GM18519 (cell line): ENCODE results near the gene GPC1.

Source experiments
- ATAC-seq: cut with Tn5 transposase; IDR thresholded peaks from one replicate; pipeline ENCODE4 v1.9.1; 2021; ENCODE audit warnings: mild to moderate bottlenecking, moderate library complexity; ENCODE audit not compliant: unreplicated experiment, low FRiP score

GPC1 gene

GRCh38 chr2:240428245-240428644 lies 7.2 kb upstream of the GPC1 start:
- ATAC-seq, result no peak

GRCh38 chr2:240429341-240429871 lies 6.1 kb upstream of the GPC1 start:
- no peak for ATAC-seq

- no peak for ATAC-seq
Observed at GRCh38 chr2:240429872-240430491, 5.5 kb upstream of the GPC1 start.

- no peak for ATAC-seq
Observed at GRCh38 chr2:240430595-240430994, 4.9 kb upstream of the GPC1 start.

- no peak for ATAC-seq
Observed at GRCh38 chr2:240431271-240431660, 4.2 kb upstream of the GPC1 start.

DNA sequence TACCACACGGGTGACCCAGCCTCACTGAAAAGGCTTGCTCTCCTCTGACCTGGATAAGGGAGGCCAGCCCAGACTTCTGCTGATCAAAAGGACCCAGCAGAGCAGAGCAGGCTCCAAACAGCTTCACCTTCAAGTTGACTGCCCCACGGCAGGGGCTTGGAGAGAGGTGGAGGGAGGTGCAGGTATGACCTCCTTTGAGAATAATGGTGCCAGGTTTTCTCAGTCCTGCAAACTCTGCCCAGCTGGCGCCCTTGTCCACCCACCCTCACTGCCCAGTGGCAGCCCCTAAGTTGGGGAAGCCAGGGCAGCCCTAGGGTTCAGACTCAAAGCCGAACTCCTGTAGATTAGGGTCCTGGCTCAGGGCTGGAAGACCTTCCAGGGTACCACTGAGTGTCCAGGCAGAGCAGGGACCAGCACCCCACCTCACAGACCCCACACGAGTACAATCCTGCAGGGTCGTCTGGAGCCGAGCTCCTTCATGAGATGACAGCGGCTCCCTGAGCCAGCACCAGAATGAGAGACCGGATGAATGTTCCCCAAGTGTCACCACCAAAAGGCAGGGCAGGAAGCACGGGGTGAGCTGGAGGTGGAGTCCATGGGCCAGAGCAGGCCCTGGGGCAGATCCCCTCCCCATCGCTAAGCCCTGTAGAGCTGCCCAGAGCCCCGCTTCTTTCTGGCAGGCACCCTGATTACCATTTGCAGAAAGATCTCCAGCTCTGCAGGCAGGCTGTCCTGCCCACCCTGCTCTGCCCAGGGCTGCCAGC lies 3.6 kb upstream of the GPC1 start:
- ATAC-seq, result no peak

- ATAC-seq, result no peak
Observed at GRCh38 chr2:240432430-240432819, 3.0 kb upstream of the GPC1 start.

- no peak for ATAC-seq
Observed at GRCh38 chr2:240432820-240433801, 2.4 kb upstream of the GPC1 start.

DNA sequence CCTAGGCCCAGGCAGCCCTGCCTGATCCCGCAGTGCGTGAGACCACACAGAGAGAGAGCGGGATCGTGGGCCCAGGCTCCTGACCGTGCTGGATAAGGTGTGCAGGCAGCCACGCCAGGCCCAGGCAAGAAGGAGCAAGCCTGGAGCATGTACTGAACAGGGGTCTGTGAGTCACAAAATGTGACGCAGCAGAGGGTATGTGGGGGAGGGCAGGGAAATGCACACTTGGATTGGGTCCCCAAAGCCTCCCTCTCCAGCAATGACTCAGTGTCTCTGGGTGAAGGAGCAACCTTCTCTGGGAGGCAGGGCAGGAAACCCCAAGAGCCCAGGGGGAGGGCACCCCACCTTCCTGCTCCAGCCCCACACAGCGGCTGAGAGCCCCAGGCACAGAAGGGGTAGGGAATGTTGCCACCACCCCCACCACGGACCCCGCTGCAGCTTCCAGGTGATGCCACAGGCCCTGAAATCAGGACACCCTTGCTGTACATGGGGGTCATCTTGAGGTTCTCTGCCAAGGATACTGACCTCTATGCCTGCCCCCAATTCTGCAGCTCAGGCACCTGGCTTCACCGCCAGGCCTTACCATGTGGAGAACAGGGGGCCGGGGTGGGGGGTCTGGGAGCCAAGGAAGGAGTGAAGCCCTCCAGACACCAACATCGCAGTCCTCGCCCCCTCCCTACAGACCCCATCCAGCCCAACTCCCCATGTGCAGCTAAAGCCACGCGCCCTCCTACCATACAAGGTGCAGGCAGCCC lies 1.3 kb upstream of the GPC1 start:
- no peak for ATAC-seq

- no peak for ATAC-seq
Observed at GRCh38 chr2:240434728-240435456, 571 bp upstream of the GPC1 start.

DNA sequence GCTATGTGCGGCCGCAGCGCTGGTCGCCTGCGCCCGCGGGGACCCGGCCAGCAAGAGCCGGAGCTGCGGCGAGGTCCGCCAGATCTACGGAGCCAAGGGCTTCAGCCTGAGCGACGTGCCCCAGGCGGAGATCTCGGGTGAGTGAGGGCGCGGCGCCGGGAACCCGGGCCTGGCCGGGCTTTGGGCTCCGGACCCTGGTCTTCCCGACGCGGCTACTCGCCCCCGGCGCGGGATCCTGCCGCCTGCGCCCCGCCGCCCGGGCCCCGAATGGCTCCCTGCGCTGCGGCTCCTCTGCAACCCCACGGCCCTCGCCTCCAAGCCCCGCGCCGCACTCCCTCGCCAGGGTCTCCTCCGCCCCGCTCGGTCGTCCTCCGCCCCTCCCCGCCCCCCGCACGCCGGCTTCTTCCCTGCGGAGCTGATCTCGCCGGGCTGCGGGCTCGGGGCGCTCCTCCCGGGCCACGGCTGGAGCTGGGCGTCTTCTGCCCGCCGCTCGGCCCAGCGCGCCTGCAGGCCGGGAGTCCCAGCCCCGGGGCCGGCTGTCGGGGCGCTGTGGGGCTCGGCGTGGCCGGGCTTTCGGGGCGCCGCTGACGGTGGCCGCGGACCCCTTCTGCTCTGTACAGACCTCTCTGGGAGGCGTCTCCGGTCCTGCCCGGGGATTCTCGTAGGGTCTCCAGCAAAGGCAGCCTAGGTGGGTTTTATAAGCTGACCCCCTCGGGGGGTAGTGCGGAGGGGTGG lies 652 bp downstream of the GPC1 start:
- ATAC-seq, result no peak

- no peak for ATAC-seq
Observed at GRCh38 chr2:240436683-240437550, 1.5 kb downstream of the GPC1 start.

DNA sequence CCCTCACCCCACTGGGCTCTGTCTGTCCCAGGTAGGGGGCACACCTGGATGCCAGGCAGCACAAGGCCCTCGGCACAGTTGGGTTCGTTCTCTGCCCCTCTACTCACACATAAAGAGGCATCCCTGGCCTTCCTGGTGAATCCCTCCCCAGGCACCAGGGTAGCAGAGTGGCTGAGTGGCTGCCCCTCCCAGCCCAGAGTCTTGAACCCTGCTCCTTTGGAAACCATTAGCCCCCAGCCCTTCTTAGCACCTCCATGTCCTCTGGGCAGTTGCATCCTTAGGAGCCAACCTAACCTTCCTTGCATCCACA lies 2.0 kb downstream of the GPC1 start:
- no peak for ATAC-seq

DNA sequence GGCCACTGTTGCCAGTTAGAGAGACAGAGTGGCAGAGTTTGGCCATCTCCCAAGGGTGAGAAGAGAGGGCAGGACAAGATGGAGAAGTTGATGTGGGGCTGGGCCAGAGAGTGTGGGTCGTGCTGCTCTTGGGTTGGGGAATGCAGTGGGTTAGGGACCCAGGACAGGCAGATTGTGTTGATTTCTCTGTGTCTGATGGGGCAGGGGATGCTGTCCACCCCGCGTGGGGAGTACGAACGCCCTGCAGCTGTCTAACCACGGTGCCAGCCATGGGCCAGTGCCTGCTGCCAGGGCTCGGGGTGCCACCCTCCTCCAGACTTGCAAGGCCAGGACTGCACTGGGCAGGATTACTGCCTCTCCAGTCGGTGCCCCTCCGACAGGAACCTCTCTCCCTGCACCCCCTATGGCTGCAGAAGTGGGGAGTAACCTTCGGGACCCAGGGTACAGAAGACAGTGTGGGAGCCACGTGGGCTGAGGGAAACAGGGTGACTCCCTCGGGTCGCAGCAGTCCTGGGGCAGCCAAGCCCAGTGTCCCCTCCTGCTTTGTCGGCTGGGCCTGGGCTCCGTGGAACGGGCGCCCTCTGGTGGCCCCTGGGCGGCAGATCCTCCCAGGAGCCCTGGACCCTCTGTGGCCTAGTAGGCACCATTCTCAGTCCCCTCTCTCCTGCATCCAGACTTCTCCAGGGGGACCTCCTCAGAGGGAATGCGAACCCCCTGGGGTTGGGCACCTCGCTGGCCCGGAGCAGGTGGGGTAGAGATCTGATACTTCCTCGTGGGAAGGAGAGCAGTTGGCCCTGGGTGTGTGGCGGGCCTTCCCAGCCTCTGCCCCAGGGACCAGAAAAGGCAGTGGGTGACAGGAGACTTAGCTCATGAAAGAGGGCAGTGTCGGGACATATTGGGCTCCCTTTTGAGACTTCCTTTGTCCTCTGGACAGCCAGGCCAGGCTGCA lies 2.7 kb downstream of the GPC1 start:
- no peak for ATAC-seq

DNA sequence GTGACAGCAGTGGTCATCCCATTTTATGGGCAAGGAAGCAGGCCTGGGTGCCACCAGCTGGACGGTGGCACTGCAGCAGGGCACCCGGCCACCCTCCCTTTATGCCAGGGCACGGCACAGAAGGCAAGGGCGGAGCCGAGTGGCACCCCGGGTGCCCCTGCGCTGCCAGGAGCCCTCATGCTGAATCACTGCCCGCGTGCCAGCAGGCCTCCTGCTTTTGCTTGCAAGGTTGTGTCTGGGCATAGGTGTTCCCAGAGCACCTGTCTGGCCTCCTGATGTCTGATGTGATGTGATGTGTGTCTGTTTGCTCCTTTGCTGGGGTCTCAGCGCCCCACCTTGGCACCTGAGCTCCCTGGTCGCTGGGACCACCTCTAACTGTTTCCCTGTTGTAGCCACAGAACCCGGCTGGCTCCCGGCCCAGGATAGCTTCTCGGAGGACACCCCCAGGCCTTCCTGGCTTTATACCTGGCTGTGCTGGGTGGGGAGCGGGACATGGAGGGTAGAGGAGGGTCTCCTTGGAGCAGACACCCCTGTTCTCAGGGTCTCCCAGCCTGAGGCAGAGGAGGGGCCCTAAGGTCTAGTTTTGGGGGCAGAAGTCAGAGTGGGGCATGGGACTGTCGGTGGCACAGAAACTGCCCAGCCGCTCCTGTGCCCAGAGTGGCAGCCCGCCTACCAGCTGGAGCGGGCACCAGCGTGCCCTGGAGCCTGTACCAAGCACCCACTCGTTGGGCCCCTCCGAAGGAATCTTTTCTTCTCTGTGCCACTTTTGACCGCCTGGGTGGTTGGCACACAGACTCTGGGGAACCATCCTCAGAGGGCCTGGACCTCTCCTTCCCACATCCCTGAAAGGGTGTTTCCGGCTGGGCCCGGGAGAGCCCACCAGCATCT lies 3.6 kb downstream of the GPC1 start:
- ATAC-seq, result no peak

DNA sequence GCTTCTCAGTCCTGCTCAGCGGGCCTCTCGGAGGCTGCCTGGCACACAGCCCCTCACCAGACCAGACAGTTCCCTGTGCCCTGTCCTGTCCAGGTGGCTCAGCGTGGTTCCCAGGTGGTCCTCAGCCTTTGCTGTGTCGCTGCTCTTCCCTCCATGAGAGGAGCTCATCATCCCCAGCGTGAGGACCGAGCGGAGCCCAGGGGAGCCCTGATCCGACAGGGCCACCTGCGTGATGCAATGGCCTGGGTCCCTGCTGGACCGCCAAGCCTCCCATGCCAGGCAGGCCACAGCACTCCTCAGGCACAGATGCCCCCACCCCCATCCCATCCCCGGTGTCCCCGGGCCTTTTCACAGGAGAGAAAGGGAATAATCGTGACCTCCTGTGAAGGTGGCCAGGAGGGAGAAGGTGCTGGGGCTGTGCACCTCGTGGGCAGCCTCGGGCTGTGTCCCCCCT lies 4.3 kb downstream of the GPC1 start:
- ATAC-seq, result no peak
